HAP-1 (cell line): ENCODE results near the gene ABTB1.

ENCODE experiments used
- DNase-seq, 2 experiments: peaks; one replicate each; pipeline ENCODE4 v3.0.0-alpha.2; 2016 to 2020; ENCODE audit warnings: low spot score in 2 of 2
- H3K27me3 ChIP-seq: fragments of 250-450 bp; sonication (Bioruptor Pico); 2 replicates; pipeline ENCODE4 v1.5.1; 2020; ENCODE audit warnings: low read depth, mild to moderate bottlenecking, moderate library complexity
- H3K36me3 ChIP-seq: fragments of 250-450 bp; sonication (Bioruptor Pico); replicated peaks from 2 replicates; pipeline ENCODE4 v1.5.1; 2020; ENCODE audit warnings: mild to moderate bottlenecking
- H3K4me1 ChIP-seq: fragments of 250-450 bp; sonication (Bioruptor Pico); 2 replicates; pipeline ENCODE4 v1.5.1; 2020; ENCODE audit warnings: mild to moderate bottlenecking
- H3K4me3 ChIP-seq: fragments of 250-450 bp; sonication (Bioruptor Pico); 2 replicates; pipeline ENCODE4 v1.5.1; 2020; ENCODE audit warnings: mild to moderate bottlenecking, moderate library complexity
- H3K9me3 ChIP-seq: fragments of 250-450 bp; sonication (Bioruptor Pico); 2 replicates; pipeline ENCODE4 v1.5.1; 2020; ENCODE audit warnings: mild to moderate bottlenecking, moderate library complexity
- in situ Hi-C: fragments of 300-500 bp; cut with MboI; formaldehyde crosslinking; loops from 3 replicates; pipeline ENCODE4 v1.14.3; 2020; ENCODE audit warnings: low sequenced_read_pairs, inconsistent platforms, mixed read lengths

Gene ABTB1

GRCh38 chr3:127712881-127713771, 40.4 kb downstream of the ABTB1 start:
- Histone ChIP-seq H3K36me3 (no peaks in the 10 kb centered on the region), H3K4me3 (no peak overlapping the region), H3K9me3 (no peaks in the 10 kb centered on the region), H3K27me3 (peaks cover 6% of the 10 kb centered on the region; the same call in 1 of the 2 replicates), H3K4me1 (no peaks in the 10 kb centered on the region)
- no peak for DNase-seq
- in situ Hi-C loops, result no loop called here

- no peaks in the 10 kb centered on the region for H3K9me3 ChIP-seq
- H3K27me3 ChIP-seq, result peaks cover 6% of the 10 kb centered on the region; the same call in 1 of the 2 replicates
- H3K36me3 ChIP-seq, result no peaks in the 10 kb centered on the region
- no peak overlapping the region for H3K4me3 ChIP-seq
- no peaks in the 10 kb centered on the region for H3K4me1 ChIP-seq
- in situ Hi-C loops, result no loop called here
- no peak for DNase-seq
Observed at GRCh38 chr3:127714125-127714571, 41.4 kb downstream of the ABTB1 start.

- Histone ChIP-seq H3K9me3 (no peaks in the 10 kb centered on the region), H3K36me3 (no peaks in the 10 kb centered on the region), H3K4me3 (no peak overlapping the region), H3K4me1 (no peaks in the 10 kb centered on the region), H3K27me3 (peaks cover 6% of the 10 kb centered on the region)
- no peak for DNase-seq
- in situ Hi-C loops, result no loop called here
Observed at GRCh38 chr3:127714866-127715265, 42.1 kb downstream of the ABTB1 start.

- Histone ChIP-seq H3K27me3 (peaks cover 6% of the 10 kb centered on the region), H3K4me3 (no peak overlapping the region), H3K9me3 (no peaks in the 10 kb centered on the region), H3K4me1 (no peaks in the 10 kb centered on the region), H3K36me3 (no peaks in the 10 kb centered on the region)
- in situ Hi-C loops, result no loop called here
- no peak for DNase-seq
Observed at GRCh38 chr3:127715532-127715931, 42.8 kb downstream of the ABTB1 start.

GRCh38 chr3:127716384-127716783, 43.6 kb downstream of the ABTB1 start:
- no peak overlapping the region for H3K4me3 ChIP-seq
- H3K9me3 ChIP-seq, result no peaks in the 10 kb centered on the region
- in situ Hi-C loops, result no loop called here
- no peak for DNase-seq
- H3K27me3 ChIP-seq, result peaks cover 6% of the 10 kb centered on the region
- no peaks in the 10 kb centered on the region for H3K4me1 ChIP-seq
- H3K36me3 ChIP-seq, result no peaks in the 10 kb centered on the region

- Histone ChIP-seq H3K27me3 (peaks cover 6% of the 10 kb centered on the region), H3K36me3 (no peaks in the 10 kb centered on the region), H3K4me1 (no peaks in the 10 kb centered on the region), H3K4me3 (no peak overlapping the region), H3K9me3 (no peaks in the 10 kb centered on the region)
- in situ Hi-C loops, result no loop called here
- no peak for DNase-seq
Observed at GRCh38 chr3:127717357-127718244, 44.8 kb downstream of the ABTB1 start.

- H3K36me3 ChIP-seq, result no peaks in the 10 kb centered on the region
- H3K9me3 ChIP-seq, result no peaks in the 10 kb centered on the region
- DNase-seq, result no peak
Observed at GRCh38 chr3:127718245-127718915, 45.6 kb downstream of the ABTB1 start.

GRCh38 chr3:127718916-127719290, 46.2 kb downstream of the ABTB1 start:
- Histone ChIP-seq H3K27me3 (peaks cover 6% of the 10 kb centered on the region), H3K36me3 (no peaks in the 10 kb centered on the region), H3K4me3 (no peak overlapping the region), H3K9me3 (no peaks in the 10 kb centered on the region), H3K4me1 (no peaks in the 10 kb centered on the region)
- no peak for DNase-seq
- in situ Hi-C loops, result no loop called here

More at GRCh38 chr3:127718245-127718915, 45.6 kb downstream of the ABTB1 start:
- H3K27me3 ChIP-seq, result peaks cover 6% of the 10 kb centered on the region
- H3K4me3 ChIP-seq, result no peak overlapping the region
- in situ Hi-C loops, result no loop called here
- H3K4me1 ChIP-seq, result no peaks in the 10 kb centered on the region

- H3K27me3 ChIP-seq, result peaks cover 6% of the 10 kb centered on the region
- no peaks in the 10 kb centered on the region for H3K36me3 ChIP-seq
- no peak for DNase-seq
- no peak overlapping the region for H3K4me3 ChIP-seq
- H3K9me3 ChIP-seq, result no peaks in the 10 kb centered on the region
- in situ Hi-C loops, result no loop called here
- H3K4me1 ChIP-seq, result no peaks in the 10 kb centered on the region
Observed at GRCh38 chr3:127719369-127719768, 46.6 kb downstream of the ABTB1 start.

- Histone ChIP-seq H3K4me3 (no peak overlapping the region), H3K27me3 (peaks cover 6% of the 10 kb centered on the region), H3K36me3 (no peaks in the 10 kb centered on the region), H3K4me1 (no peaks in the 10 kb centered on the region), H3K9me3 (no peaks in the 10 kb centered on the region)
- in situ Hi-C loops, result no loop called here
- DNase-seq, result no peak
Observed at GRCh38 chr3:127720161-127720823, 47.5 kb downstream of the ABTB1 start.

- Histone ChIP-seq H3K27me3 (peaks cover 3% of the 10 kb centered on the region), H3K9me3 (no peaks in the 10 kb centered on the region), H3K36me3 (no peaks in the 10 kb centered on the region), H3K4me1 (no peaks in the 10 kb centered on the region), H3K4me3 (no peak overlapping the region)
- DNase-seq, result no peak
- in situ Hi-C loops, result no loop called here
Observed at GRCh38 chr3:127720985-127721935, 48.5 kb downstream of the ABTB1 start.

GRCh38 chr3:127722091-127722784, 49.5 kb downstream of the ABTB1 start:
- DNase-seq, result no peak
- no peaks in the 10 kb centered on the region for H3K36me3 ChIP-seq
- H3K27me3 ChIP-seq, result no peaks in the 10 kb centered on the region; the same call in none of the 2 replicates
- no peaks in the 10 kb centered on the region for H3K4me1 ChIP-seq
- no peak overlapping the region for H3K4me3 ChIP-seq
- no peaks in the 10 kb centered on the region for H3K9me3 ChIP-seq
- in situ Hi-C loops, result no loop called here
